ENCODE data around the gene TYSND1. TPM values are rescaled to one million over a fixed set of nuclear protein-coding genes. Genes with fewer than 3 reads are reported as not detected.

TYSND1 gene
- total and polyA plus RNA-seq, 2 donors from 2014 or later, result 12.9 to 13.8 TPM

GRCh38 chr10:70166394-70166793 is 19.9 kb upstream of the TYSND1 start:
- Histone ChIP-seq H3K4me1 (ENCODE audit: control insufficient read depth in 2 of 3, insufficient read depth in 2 of 3, low read depth in 1 of 3, low read length in 3 of 3) (peaks cover 0 to 12% (median 0%) of the 10 kb centered on the region in 3 donors), H3K4me3 (ENCODE audit: low read length in 3 of 3) (no peak overlapping the region), H3K9ac (ENCODE audit: low read length in 3 of 3) (no peak overlapping the region), H3K27me3 (ENCODE audit: control insufficient read depth, insufficient read depth, low read length) (no peaks in the 10 kb centered on the region), H3K27ac (ENCODE audit: low read depth in 2 of 2, low read length in 2 of 2) (no peak overlapping the region), H3K36me3 (ENCODE audit: control insufficient read depth in 2 of 3, insufficient read depth in 3 of 3, low read length in 3 of 3) (peaks cover 0 to 2% (median 0%) of the 10 kb centered on the region in 3 donors), H3K9me3 (ENCODE audit: control insufficient read depth in 2 of 3, insufficient read depth in 1 of 3, low read length in 3 of 3) (no peaks in the 10 kb centered on the region)
- intact Hi-C loops (cut with DNase I), result no loop called here
- no peak for TF ChIP-seq CTCF (IDR thresholded peaks at IDR 0.05; ENCODE audit: borderline replicate concordance, extremely low read depth, insufficient read depth)
- DNase-seq, result no peak
- no peak for FAIRE-seq

- Histone ChIP-seq H3K27me3 (ENCODE audit: control insufficient read depth, insufficient read depth, low read length) (no peaks in the 10 kb centered on the region), H3K4me3 (ENCODE audit: low read length in 3 of 3) (no peak overlapping the region), H3K9me3 (ENCODE audit: control insufficient read depth in 2 of 3, insufficient read depth in 1 of 3, low read length in 3 of 3) (no peaks in the 10 kb centered on the region), H3K36me3 (ENCODE audit: control insufficient read depth in 2 of 3, insufficient read depth in 3 of 3, low read length in 3 of 3) (peaks cover 0 to 6% (median 0%) of the 10 kb centered on the region in 3 donors), H3K27ac (ENCODE audit: low read depth in 2 of 2, low read length in 2 of 2) (no peak overlapping the region), H3K4me1 (ENCODE audit: control insufficient read depth in 2 of 3, insufficient read depth in 2 of 3, low read depth in 1 of 3, low read length in 3 of 3) (peaks cover 0 to 8% (median 0%) of the 10 kb centered on the region in 3 donors), H3K9ac (ENCODE audit: low read length in 3 of 3) (no peak overlapping the region)
- no peak for TF ChIP-seq CTCF (IDR thresholded peaks at IDR 0.05; ENCODE audit: borderline replicate concordance, extremely low read depth, insufficient read depth)
- DNase-seq (no peak), FAIRE-seq (no peak)
- intact Hi-C loops (cut with DNase I), result no loop called here
These were observed 17.7 kb upstream of the TYSND1 start for GRCh38 chr10:70164163-70164562.

GRCh38 chr10:70163448-70163847 is 16.9 kb upstream of the TYSND1 start:
- peaks cover 0 to 4% (median 0%) of the 10 kb centered on the region in 3 donors for H3K4me1 ChIP-seq (ENCODE audit: control insufficient read depth in 2 of 3, insufficient read depth in 2 of 3, low read depth in 1 of 3, low read length in 3 of 3)
- H3K27ac ChIP-seq (ENCODE audit: low read depth in 2 of 2, low read length in 2 of 2), result no peak overlapping the region
- FAIRE-seq (no peak), DNase-seq (no peak)
- TF ChIP-seq CTCF (IDR thresholded peaks at IDR 0.05; ENCODE audit: borderline replicate concordance, extremely low read depth, insufficient read depth), result no peak
- H3K9me3 ChIP-seq (ENCODE audit: control insufficient read depth in 2 of 3, insufficient read depth in 1 of 3, low read length in 3 of 3), result no peaks in the 10 kb centered on the region
- no peak overlapping the region for H3K9ac ChIP-seq (ENCODE audit: low read length in 3 of 3)
- H3K4me3 ChIP-seq (ENCODE audit: low read length in 3 of 3), result no peak overlapping the region
- no peaks in the 10 kb centered on the region for H3K27me3 ChIP-seq (ENCODE audit: control insufficient read depth, insufficient read depth, low read length)
- intact Hi-C loops (cut with DNase I), result no loop called here
- peaks cover 0 to 6% (median 0%) of the 10 kb centered on the region in 3 donors for H3K36me3 ChIP-seq (ENCODE audit: control insufficient read depth in 2 of 3, insufficient read depth in 3 of 3, low read length in 3 of 3)

DNA sequence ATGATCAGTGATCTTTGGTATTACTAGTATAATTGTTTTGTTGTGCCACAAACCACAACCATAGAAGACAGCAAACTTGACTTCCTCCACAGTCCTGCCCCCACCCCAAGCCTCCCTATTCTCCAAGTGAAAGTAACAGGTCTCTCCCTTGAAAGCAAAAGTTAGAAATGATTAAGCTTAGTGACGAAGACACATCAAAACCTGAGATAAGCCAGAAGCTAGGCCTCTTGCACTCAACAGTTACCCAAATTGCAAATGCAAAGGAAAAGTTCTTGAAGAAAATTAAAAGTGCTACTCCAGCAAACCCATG is 16.3 kb upstream of the TYSND1 start:
- H3K4me1 ChIP-seq (ENCODE audit: control insufficient read depth in 2 of 3, insufficient read depth in 2 of 3, low read depth in 1 of 3, low read length in 3 of 3), result peaks cover 0 to 4% (median 0%) of the 10 kb centered on the region in 3 donors
- no peak for TF ChIP-seq CTCF (IDR thresholded peaks at IDR 0.05; ENCODE audit: borderline replicate concordance, extremely low read depth, insufficient read depth)
- FAIRE-seq (no peak), DNase-seq (no peak)
- no peak overlapping the region for H3K9ac ChIP-seq (ENCODE audit: low read length in 3 of 3)
- H3K9me3 ChIP-seq (ENCODE audit: control insufficient read depth in 2 of 3, insufficient read depth in 1 of 3, low read length in 3 of 3), result no peaks in the 10 kb centered on the region
- H3K36me3 ChIP-seq (ENCODE audit: control insufficient read depth in 2 of 3, insufficient read depth in 3 of 3, low read length in 3 of 3), result peaks cover 0 to 6% (median 0%) of the 10 kb centered on the region in 3 donors
- intact Hi-C loops (cut with DNase I), result no loop called here
- H3K27me3 ChIP-seq (ENCODE audit: control insufficient read depth, insufficient read depth, low read length), result no peaks in the 10 kb centered on the region
- no peak overlapping the region for H3K27ac ChIP-seq (ENCODE audit: low read depth in 2 of 2, low read length in 2 of 2)
- H3K4me3 ChIP-seq (ENCODE audit: low read length in 3 of 3), result no peak overlapping the region
